ENCODE results near the gene BMP7. TPM values are rescaled to one million over a fixed set of nuclear protein-coding genes. Genes with fewer than 3 reads are reported as not detected.
"Not testable (repeated sequence)": the region's sequence is repeated elsewhere in the genome, so short reads cannot be mapped to it uniquely, and the experiment has no call there.

Gene BMP7
- polyA plus RNA-seq, 1 experiment = not detected

DNA sequence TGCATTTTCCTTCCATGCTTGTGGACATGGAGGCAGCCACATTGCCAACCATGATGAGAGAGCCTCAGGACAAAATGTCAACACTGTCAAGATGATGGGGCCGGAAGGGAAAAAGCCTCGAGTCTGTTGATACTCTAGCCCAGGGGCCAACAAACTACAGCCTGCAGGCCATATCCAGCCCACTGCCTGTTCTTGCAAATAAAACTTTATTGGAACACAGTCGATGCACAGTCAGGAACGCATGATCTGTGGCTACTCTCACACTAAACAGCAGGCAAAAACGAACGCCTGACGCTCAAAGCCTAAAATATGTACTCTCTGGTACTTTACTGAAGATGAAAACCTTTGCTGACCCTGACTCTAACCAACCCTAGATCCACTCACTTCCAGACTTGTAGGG lies 72.3 kb downstream of the BMP7 start:
- peaks cover 2% of the 10 kb centered on the region for H3K27me3 ChIP-seq (ENCODE audit: control insufficient read depth, insufficient read depth, low read length)
- TF ChIP-seq, protein P1, sequence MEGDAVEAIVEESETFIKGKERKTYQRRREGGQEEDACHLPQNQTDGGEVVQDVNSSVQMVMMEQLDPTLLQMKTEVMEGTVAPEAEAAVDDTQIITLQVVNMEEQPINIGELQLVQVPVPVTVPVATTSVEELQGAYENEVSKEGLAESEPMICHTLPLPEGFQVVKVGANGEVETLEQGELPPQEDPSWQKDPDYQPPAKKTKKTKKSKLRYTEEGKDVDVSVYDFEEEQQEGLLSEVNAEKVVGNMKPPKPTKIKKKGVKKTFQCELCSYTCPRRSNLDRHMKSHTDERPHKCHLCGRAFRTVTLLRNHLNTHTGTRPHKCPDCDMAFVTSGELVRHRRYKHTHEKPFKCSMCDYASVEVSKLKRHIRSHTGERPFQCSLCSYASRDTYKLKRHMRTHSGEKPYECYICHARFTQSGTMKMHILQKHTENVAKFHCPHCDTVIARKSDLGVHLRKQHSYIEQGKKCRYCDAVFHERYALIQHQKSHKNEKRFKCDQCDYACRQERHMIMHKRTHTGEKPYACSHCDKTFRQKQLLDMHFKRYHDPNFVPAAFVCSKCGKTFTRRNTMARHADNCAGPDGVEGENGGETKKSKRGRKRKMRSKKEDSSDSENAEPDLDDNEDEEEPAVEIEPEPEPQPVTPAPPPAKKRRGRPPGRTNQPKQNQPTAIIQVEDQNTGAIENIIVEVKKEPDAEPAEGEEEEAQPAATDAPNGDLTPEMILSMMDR (IDR thresholded peaks at IDR 0.05; ENCODE audit: insufficient read depth, low read depth, low read length) = no peak
- no peaks in the 10 kb centered on the region for H3K36me3 ChIP-seq (ENCODE audit: control insufficient read depth, insufficient read depth, low read length)
- ChIA-PET POLR2A (no interaction called here), CTCF (no interaction called here)
- DNase-seq (ENCODE audit: low read depth) = no peak
- H3K4me3 ChIP-seq (ENCODE audit: low read depth, low read length) = no peak overlapping the region

DNA sequence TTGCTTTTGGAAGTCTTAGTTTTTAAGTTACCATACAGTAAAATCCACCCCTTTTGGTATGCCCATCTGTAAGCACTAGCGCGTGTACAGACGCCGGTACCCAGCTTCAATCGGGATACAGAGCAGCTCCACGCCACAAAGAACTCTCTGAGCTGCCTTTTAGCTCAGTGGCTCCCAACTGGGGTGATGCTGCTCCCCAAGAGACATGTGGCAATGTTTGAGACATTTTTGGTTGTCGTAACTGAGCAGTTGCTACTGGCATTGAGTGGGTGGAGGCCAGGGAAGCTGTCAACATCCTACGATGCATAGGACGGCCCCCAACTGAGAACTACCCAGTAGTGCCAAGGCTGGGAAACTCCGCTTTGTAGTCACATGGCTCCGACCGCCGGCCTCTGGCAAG lies 73.3 kb downstream of the BMP7 start:
- Histone ChIP-seq H3K27me3 (ENCODE audit: control insufficient read depth, insufficient read depth, low read length) (peaks cover 2% of the 10 kb centered on the region), H3K36me3 (ENCODE audit: control insufficient read depth, insufficient read depth, low read length) (no peaks in the 10 kb centered on the region), H3K4me3 (ENCODE audit: low read depth, low read length) (no peak overlapping the region)
- DNase-seq (ENCODE audit: low read depth) = no peak
- CTCF ChIA-PET = no interaction called here
- POLR2A ChIA-PET = no interaction called here
- TF ChIP-seq, protein P1 (IDR thresholded peaks at IDR 0.05; ENCODE audit: insufficient read depth, low read depth, low read length) = no peak

DNA sequence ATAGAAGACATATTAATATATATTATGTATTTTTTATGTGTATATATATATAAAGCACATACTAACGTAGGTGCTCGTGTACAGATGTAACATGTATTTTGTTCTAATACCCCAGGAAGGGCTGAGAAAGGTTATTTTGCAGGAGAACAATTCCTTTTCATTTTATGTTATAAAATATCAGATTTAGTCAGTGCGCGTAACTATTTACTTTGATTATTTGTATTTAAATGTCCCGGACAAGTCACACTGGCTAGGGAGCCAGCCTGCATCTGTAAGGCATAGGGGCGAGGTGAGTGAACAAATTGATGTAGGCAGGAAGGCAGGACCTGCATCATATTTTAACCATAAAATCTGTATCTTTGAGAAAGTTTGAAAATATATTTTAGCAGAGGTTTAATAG lies 74.1 kb downstream of the BMP7 start:
- CTCF ChIA-PET = no interaction called here
- POLR2A ChIA-PET = no interaction called here
- Histone ChIP-seq H3K4me3 (ENCODE audit: low read depth, low read length) (no peak overlapping the region), H3K27me3 (ENCODE audit: control insufficient read depth, insufficient read depth, low read length) (peaks cover 2% of the 10 kb centered on the region), H3K36me3 (ENCODE audit: control insufficient read depth, insufficient read depth, low read length) (no peaks in the 10 kb centered on the region)
- DNase-seq (ENCODE audit: low read depth) = no peak
- TF ChIP-seq, protein P1 (IDR thresholded peaks at IDR 0.05; ENCODE audit: insufficient read depth, low read depth, low read length) = no peak

DNA sequence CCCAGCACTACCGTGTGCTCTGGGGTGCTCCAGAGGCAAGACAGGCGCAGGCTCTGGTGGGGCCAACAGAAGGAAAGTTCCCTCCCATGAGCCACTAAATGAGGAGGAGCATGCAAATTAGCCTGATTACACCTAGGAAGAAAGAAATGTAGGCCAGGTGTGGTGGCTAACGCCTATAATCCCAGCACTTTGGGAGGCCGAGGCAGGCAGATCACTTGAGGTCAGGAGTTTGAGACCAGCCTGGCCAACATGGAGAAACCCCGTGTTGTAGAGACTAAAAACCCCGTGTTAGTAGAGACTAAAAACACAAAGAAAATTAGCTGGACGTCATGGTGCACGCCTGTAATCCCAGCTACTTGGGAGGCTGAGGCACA lies 75.2 kb downstream of the BMP7 start:
- DNase-seq (ENCODE audit: low read depth); H3K36me3 ChIP-seq (ENCODE audit: control insufficient read depth, insufficient read depth, low read length); POLR2A ChIA-PET; H3K4me3 ChIP-seq (ENCODE audit: low read depth, low read length); H3K27me3 ChIP-seq (ENCODE audit: control insufficient read depth, insufficient read depth, low read length); CTCF ChIA-PET: not testable (repeated sequence)

DNA sequence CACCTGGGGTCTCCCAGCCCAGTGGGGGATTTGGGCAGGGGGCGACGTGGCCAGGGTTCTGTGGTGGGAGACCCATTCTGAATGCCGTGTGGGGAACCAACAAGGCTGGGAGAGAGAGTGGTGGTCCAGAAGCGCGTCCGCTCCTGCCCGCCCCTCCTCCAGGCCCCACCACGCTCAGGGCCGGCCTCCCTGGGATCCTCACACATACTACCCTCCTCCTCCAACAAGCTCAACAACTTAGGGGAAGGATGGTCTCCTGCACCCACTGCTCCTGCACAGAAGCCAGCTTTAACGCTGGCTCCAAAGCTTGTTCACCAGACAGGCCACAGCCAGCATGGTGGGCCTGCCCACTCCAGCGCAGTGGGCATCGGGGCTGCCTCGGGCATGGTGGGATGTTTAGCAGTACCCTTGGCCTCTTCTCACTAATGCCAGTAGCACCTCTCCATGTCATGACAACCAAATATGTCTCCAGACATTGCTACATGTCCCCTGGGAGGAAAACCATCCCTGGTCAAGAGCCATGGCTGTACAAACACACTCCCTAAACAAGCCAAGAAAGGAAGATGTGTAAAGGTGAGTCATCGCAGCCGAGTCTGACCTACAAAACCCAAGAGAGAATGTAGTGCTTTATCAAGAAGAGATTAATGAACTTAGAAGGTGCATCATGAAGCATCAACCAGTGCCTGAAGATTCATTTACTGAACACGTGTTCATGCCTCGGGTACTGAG lies 75.7 kb downstream of the BMP7 start:
- Histone ChIP-seq H3K36me3 (ENCODE audit: control insufficient read depth, insufficient read depth, low read length) (no peaks in the 10 kb centered on the region), H3K27me3 (ENCODE audit: control insufficient read depth, insufficient read depth, low read length) (peaks cover 2% of the 10 kb centered on the region), H3K4me3 (ENCODE audit: low read depth, low read length) (no peak overlapping the region)
- CTCF ChIA-PET = no interaction called here
- TF ChIP-seq, protein P1 (IDR thresholded peaks at IDR 0.05; ENCODE audit: insufficient read depth, low read depth, low read length) = no peak
- POLR2A ChIA-PET = no interaction called here
- no peak for DNase-seq (ENCODE audit: low read depth)

DNA sequence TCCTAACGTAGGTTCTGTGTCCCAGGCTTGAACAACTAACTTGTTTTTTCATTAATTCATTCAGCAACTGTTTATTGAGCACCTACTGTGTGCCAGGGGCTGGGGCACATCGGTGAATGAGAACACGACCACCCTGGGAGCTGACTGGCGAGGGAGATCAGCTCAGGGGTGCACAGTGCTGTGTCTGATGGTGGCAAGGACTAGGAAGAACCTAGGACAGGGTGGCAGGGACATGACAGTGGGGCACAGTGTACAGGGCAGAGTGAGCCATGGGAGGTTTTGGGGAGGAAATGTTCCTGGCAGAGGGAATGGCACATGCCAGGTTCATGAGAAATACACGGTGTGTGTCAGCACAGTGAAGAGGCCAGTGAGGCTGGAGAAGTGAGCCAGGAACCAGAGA lies 76.7 kb downstream of the BMP7 start:
- DNase-seq (ENCODE audit: low read depth) = no peak
- H3K27me3 ChIP-seq (ENCODE audit: control insufficient read depth, insufficient read depth, low read length) = peaks cover 2% of the 10 kb centered on the region
- ChIA-PET POLR2A (no interaction called here), CTCF (no interaction called here)
- H3K4me3 ChIP-seq (ENCODE audit: low read depth, low read length) = no peak overlapping the region
- H3K36me3 ChIP-seq (ENCODE audit: control insufficient read depth, insufficient read depth, low read length) = no peaks in the 10 kb centered on the region
- TF ChIP-seq, protein P1 (IDR thresholded peaks at IDR 0.05; ENCODE audit: insufficient read depth, low read depth, low read length) = no peak
